H1 (cell line): ENCODE data around the gene DENND11. TPM values are rescaled to one million over a fixed set of nuclear protein-coding genes. Genes with fewer than 3 reads are reported as not detected.

ENCODE experiments used
- CTCF ChIA-PET: fragments of 300-600 bp; sonication (Branson Sonifier 250); formaldehyde crosslinking; loops from one replicate; lab custom pipeline; 2021; ENCODE audit not compliant: partially characterized antibody; lab: Charles Lee
- POLR2A ChIA-PET: fragments of 300-600 bp; sonication (Branson Sonifier 250); formaldehyde crosslinking; loops from one replicate; lab custom pipeline; 2021; ENCODE audit warnings: inconsistent platforms; ENCODE audit not compliant: partially characterized antibody; lab: Charles Lee
- DNase-seq, 2 experiments: peaks; one replicate each; pipeline versions ENCODE4 v3.0.0 to v3.0.0-alpha.2; 2010 to 2022; ENCODE audit warnings: low spot score in 2 of 2, low read depth in 1 of 2, mixed read lengths in 1 of 2
- FAIRE-seq: peaks from 2 replicates; lab custom pipeline; 2011; peaks lifted over from hg19 to GRCh38; lab: Jason Lieb, UNC
- H2AFZ ChIP-seq: 2 replicates; pipeline ENCODE4 v1.8.1; 2012; ENCODE audit warnings: low read length, inconsistent platforms
- H2AK5ac ChIP-seq: 2 replicates; pipeline ENCODE4 v1.6.1; 2013; ENCODE audit warnings: low read depth, low read length
- H2BK120ac ChIP-seq: replicated peaks from 2 replicates; pipeline ENCODE3; 2013; ENCODE audit warnings: low read depth, low read length, inconsistent platforms
- H2BK12ac ChIP-seq: 2 replicates; pipeline ENCODE4 v1.6.1; 2013; ENCODE audit warnings: low read depth, low read length
- H2BK15ac ChIP-seq: 2 replicates; pipeline ENCODE4 v1.6.1; 2013; ENCODE audit warnings: low read length
- H2BK20ac ChIP-seq: 2 replicates; pipeline ENCODE4 v1.6.1; 2013; ENCODE audit warnings: low read length
- H2BK5ac ChIP-seq: 2 replicates; pipeline ENCODE4 v1.6.1; 2013; ENCODE audit warnings: low read depth, low read length
- H3K14ac ChIP-seq: 2 replicates; pipeline ENCODE4 v1.6.1; 2013; ENCODE audit warnings: inconsistent platforms; ENCODE audit not compliant: insufficient read length
- H3K18ac ChIP-seq: 2 replicates; pipeline ENCODE4 v1.6.1; 2013; ENCODE audit warnings: low read length; ENCODE audit errors: extremely low read depth
- H3K23ac ChIP-seq: 2 replicates; pipeline ENCODE4 v1.6.1; 2013; ENCODE audit warnings: inconsistent platforms; ENCODE audit not compliant: insufficient read length
- H3K23me2 ChIP-seq: 2 replicates; pipeline ENCODE4 v1.6.1; 2013; ENCODE audit warnings: low read depth, low read length
- H3K27ac ChIP-seq: 2 replicates; pipeline ENCODE4 v1.6.1; 2011; ENCODE audit warnings: low read depth, low read length, inconsistent platforms
- H3K27me3 ChIP-seq, 4 experiments: replicated peaks in 1 of 4; 1 replicate in 1 of 4; 2 replicates in 3 of 4; pipeline versions ENCODE4 v1.6.1 to v1.8.1; 2011 to 2013; ENCODE audit warnings: low read length in 3 of 4, mild to moderate bottlenecking in 3 of 4, inconsistent platforms in 2 of 4, mixed read lengths in 2 of 4, moderate library complexity in 1 of 4; ENCODE audit not compliant: control insufficient read depth in 3 of 4, insufficient read depth in 3 of 4; ENCODE audit errors: extremely low read depth in 1 of 4
- H3K36me3 ChIP-seq, 4 experiments: 2 replicates each; pipeline versions ENCODE4 v1.6.1 to v1.8.1; 2011 to 2013; ENCODE audit warnings: mild to moderate bottlenecking in 4 of 4, low read length in 3 of 4, moderate library complexity in 2 of 4, control low read depth in 1 of 4, inconsistent platforms in 1 of 4; ENCODE audit not compliant: insufficient read depth in 4 of 4, control insufficient read depth in 2 of 4
- H3K4ac ChIP-seq: replicated peaks from 2 replicates; pipeline ENCODE3; 2013; ENCODE audit warnings: low read length, low read depth, mixed read lengths, inconsistent platforms; ENCODE audit not compliant: insufficient read length
- H3K4me1 ChIP-seq, 4 experiments: replicated peaks in 1 of 4; 1 replicate in 1 of 4; 2 replicates in 3 of 4; pipeline versions ENCODE4 v1.6.1 to v1.8.1; 2011 to 2013; ENCODE audit warnings: low read length in 3 of 4, inconsistent platforms in 2 of 4, mixed read lengths in 1 of 4; ENCODE audit not compliant: insufficient read depth in 4 of 4, control insufficient read depth in 3 of 4
- H3K4me2 ChIP-seq, 2 experiments: 2 replicates each; pipeline versions ENCODE4 v1.6.1 to v1.8.1; 2011 to 2013; ENCODE audit warnings: low read depth in 2 of 2, low read length in 2 of 2, control low read depth in 1 of 2, inconsistent platforms in 1 of 2, mild to moderate bottlenecking in 1 of 2; ENCODE audit not compliant: insufficient read depth in 1 of 2
- H3K4me3 ChIP-seq, 4 experiments: fragments of 200-600, 300-600 bp in 1 of 4; sonication (generic), shearing (Covaris generic), sonication (Bioruptor Twin) in 1 of 4; 2 replicates each; pipeline versions ENCODE4 v1.5.1 to v1.8.1; 2011 to 2016; ENCODE audit warnings: low read length in 4 of 4, low read depth in 3 of 4, control low read depth in 2 of 4, inconsistent platforms in 2 of 4, mild to moderate bottlenecking in 2 of 4, mixed read lengths in 1 of 4, moderate library complexity in 1 of 4; ENCODE audit not compliant: insufficient read depth in 2 of 4; ENCODE audit errors: extremely low read depth in 1 of 4
- H3K56ac ChIP-seq: replicated peaks from 2 replicates; pipeline ENCODE3; 2013; ENCODE audit warnings: low read depth, mild to moderate bottlenecking, mixed read lengths, low read length, inconsistent platforms; ENCODE audit not compliant: insufficient read length
- H3K79me1 ChIP-seq: 2 replicates; pipeline ENCODE4 v1.6.1; 2013; ENCODE audit warnings: low read depth, low read length, control low read depth
- H3K79me2 ChIP-seq, 2 experiments: 2 replicates each; pipeline versions ENCODE4 v1.6.1 to v1.8.1; 2012 to 2013; ENCODE audit warnings: low read length in 2 of 2, mild to moderate bottlenecking in 2 of 2, inconsistent platforms in 1 of 2; ENCODE audit not compliant: insufficient read depth in 2 of 2, control insufficient read depth in 1 of 2
- H3K9ac ChIP-seq, 4 experiments: replicated peaks in 1 of 4; 1 replicate in 1 of 4; 2 replicates in 3 of 4; pipeline versions ENCODE4 v1.6.1 to v1.8.1; 2011 to 2013; ENCODE audit warnings: low read depth in 3 of 4, low read length in 3 of 4, control low read depth in 2 of 4, mild to moderate bottlenecking in 2 of 4, moderate library complexity in 2 of 4, inconsistent platforms in 1 of 4; ENCODE audit errors: extremely low read depth in 1 of 4
- H3K9me3 ChIP-seq, 2 experiments: 2 replicates each; pipeline versions ENCODE4 v1.6.1 to v1.8.1; 2012 to 2013; ENCODE audit warnings: mild to moderate bottlenecking in 2 of 2, moderate library complexity in 2 of 2, control low read depth in 1 of 2, inconsistent platforms in 1 of 2, low read depth in 1 of 2, low read length in 1 of 2, mixed read lengths in 1 of 2; ENCODE audit not compliant: insufficient read depth in 2 of 2
- H4K20me1 ChIP-seq, 2 experiments: replicated peaks in 1 of 2; 2 replicates each; pipeline versions ENCODE3 to v1.8.1; 2011 to 2013; ENCODE audit warnings: inconsistent platforms in 2 of 2, low read length in 2 of 2, mild to moderate bottlenecking in 1 of 2; ENCODE audit not compliant: insufficient read depth in 2 of 2, control insufficient read depth in 1 of 2
- H4K5ac ChIP-seq: 2 replicates; pipeline ENCODE4 v1.6.1; 2013; ENCODE audit warnings: low read length, low read depth, mixed read lengths, inconsistent platforms; ENCODE audit not compliant: insufficient read length
- H4K8ac ChIP-seq: 2 replicates; pipeline ENCODE4 v1.8.0; 2013; ENCODE audit warnings: mild to moderate bottlenecking, moderate library complexity, low read length, inconsistent platforms; ENCODE audit not compliant: insufficient read depth; ENCODE audit errors: extremely low read depth
- H4K91ac ChIP-seq: replicated peaks from 2 replicates; pipeline ENCODE3; 2013; ENCODE audit warnings: low read length, mixed read lengths, inconsistent platforms; ENCODE audit not compliant: insufficient read length
- JUND ChIP-seq: IDR thresholded peaks from 2 replicates; pipeline ENCODE4 v1.6.1; 2011; ENCODE audit warnings: mild to moderate bottlenecking, improper control_type of control experiment, low read length
- PHF8 ChIP-seq: fragments of 200-600 bp; sonication (generic); conservative IDR thresholded peaks from 2 replicates; pipeline ENCODE4 v1.7.1; 2012; ENCODE audit warnings: low read depth, mild to moderate bottlenecking, inconsistent platforms, low read length, moderate library complexity
- WGBS, 2 experiments: shearing (Covaris generic) in 1 of 2; methylation state at CpG; one replicate each; pipeline versions ENCODE4 v1.1.6 to v1.1.7; 2013 to 2015; ENCODE audit warnings: low lambda C conversion rate in 2 of 2, mixed read lengths in 2 of 2, inconsistent platforms in 1 of 2, low coverage in 1 of 2, missing lambda C conversion rate in 1 of 2; ENCODE audit not compliant: insufficient replicate concordance in 2 of 2, insufficient coverage in 1 of 2, insufficient read length in 1 of 2; ENCODE audit errors: extremely low coverage in 1 of 2, missing lambda C conversion rate in 1 of 2; 5-methylcytosine and 5-hydroxymethylcytosine counted together
- polyA plus RNA-seq, 7 experiments: library from polyadenylated mRNA; depleted of rRNA in 3 of 7; stranded (reverse) in 5 of 7; unstranded in 2 of 7; fragments of >200 nt in 5 of 7; fragments of 200-250 nt in 2 of 7; gene quantifications; 1 replicate in 5 of 7; 2 replicates in 1 of 7; 4 replicates in 1 of 7; pipeline versions ENCODE4 v1.2.1 to v1.2.3, GENCODE V29; 2011 to 2013; ENCODE audit warnings: missing spikeins in 2 of 7, mixed read lengths in 2 of 7
- total RNA-seq: library from RNA; stranded (reverse); fragmentation: NEBNext Ultra II Directional; extraction: Animal tissue kit (Norgen Biotek cat#: 25700); gene quantifications from 2 replicates; pipeline ENCODE4 v1.2.1, GENCODE V29; 2021
- TF ChIP-seq, protein P1 (sequence below): IDR thresholded peaks from 2 replicates; pipeline ENCODE4 v1.6.1; 2012; ENCODE audit warnings: inconsistent platforms

Gene DENND11
- total and polyA plus RNA-seq, 2 of the 8 experiments (the other 6 are each of a cell fraction or from before 2014, with no cell fraction given), result 8.0 to 26.8 TPM

DNA sequence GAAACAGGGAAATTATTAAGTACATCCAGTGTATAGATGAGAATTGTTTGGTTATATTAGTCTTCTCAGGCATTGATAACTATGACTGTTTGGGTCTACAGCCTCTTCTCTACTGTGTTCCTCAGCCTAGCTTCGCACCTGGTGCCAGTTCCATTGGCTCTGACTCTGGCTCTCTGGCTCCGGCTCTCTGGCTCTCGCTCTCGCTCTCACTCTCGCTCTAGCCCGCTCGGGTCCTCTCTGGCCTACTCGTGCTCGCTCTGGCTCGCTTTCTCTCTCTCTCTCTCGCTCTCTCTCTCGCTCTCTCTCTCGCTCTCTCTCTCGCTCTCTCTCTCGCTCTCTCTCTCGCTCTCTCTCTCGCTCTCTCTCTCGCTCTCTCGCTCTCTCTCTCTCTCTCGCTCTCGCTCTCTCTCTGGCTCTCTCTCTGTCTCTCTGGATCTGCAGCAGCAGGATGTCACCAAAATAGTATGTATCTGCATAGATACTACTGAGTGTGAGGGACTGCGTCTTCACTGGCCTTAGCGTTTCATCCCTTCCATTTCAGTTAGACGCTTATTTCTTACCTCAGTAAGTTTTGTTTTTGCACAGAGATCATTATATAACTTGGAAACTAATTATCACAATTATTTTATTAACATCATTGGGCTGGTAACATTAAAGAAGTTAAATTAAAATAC, 29.6 kb upstream of the DENND11 start:
- no peak overlapping the region for H3K23ac ChIP-seq
- no peak overlapping the region for H2BK12ac ChIP-seq
- no peak overlapping the region for H4K5ac ChIP-seq
- no peak overlapping the region for H3K27ac ChIP-seq
- no peak overlapping the region for H2BK20ac ChIP-seq
- H2BK5ac ChIP-seq, result no peak overlapping the region
- no peaks in the 10 kb centered on the region for H3K79me2 ChIP-seq
- no peak overlapping the region for H3K4me3 ChIP-seq
- H3K18ac ChIP-seq, result no peak overlapping the region
- H4K20me1 ChIP-seq, result no peaks in the 10 kb centered on the region
- no peaks in the 10 kb centered on the region for H3K23me2 ChIP-seq
- no peaks in the 10 kb centered on the region for H3K36me3 ChIP-seq
- FAIRE-seq, result no peak
- no peak overlapping the region; the same call in 1 of the 2 replicates for H4K8ac ChIP-seq
- no peak overlapping the region for H3K56ac ChIP-seq
- no peaks in the 10 kb centered on the region for H3K27me3 ChIP-seq
- no peak overlapping the region for H3K4me2 ChIP-seq
- TF ChIP-seq PHF8 (no peak), JUND (0 out of 2 replicates have a peak, but pooled peaks have one; percentile 45)
- TF ChIP-seq, protein P1, sequence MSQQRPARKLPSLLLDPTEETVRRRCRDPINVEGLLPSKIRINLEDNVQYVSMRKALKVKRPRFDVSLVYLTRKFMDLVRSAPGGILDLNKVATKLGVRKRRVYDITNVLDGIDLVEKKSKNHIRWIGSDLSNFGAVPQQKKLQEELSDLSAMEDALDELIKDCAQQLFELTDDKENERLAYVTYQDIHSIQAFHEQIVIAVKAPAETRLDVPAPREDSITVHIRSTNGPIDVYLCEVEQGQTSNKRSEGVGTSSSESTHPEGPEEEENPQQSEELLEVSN, result no peak
- H3K4ac ChIP-seq, result no peak overlapping the region
- H3K14ac ChIP-seq, result no peak overlapping the region
- ChIA-PET POLR2A (interaction anchor here (1.2 kb wide), 1 partner anchor 22 kb away, joined by 3 read pairs; no protein-coding TSS in a partner anchor), CTCF (interaction anchor here (0.6 to 1.0 kb wide), 2 partner anchors 9 to 56 kb away, joined by 3 to 4 read pairs; no protein-coding TSS in a partner anchor)
- H3K9me3 ChIP-seq, result no peaks in the 10 kb centered on the region
- H4K91ac ChIP-seq, result no peak overlapping the region
- WGBS, 2 experiments, result 89% methylated on average over 14 of the region's 24 CpGs; no CpG with 5 or more reads in 1 of the 2 experiments
- no peak overlapping the region for H2AFZ ChIP-seq
- no peak overlapping the region for H2BK120ac ChIP-seq
- no peak for DNase-seq
- H2BK15ac ChIP-seq, result no peak overlapping the region
- H3K9ac ChIP-seq, result no peak overlapping the region; a peak in 1 of 7 replicates
- H3K79me1 ChIP-seq, result no peaks in the 10 kb centered on the region
- H3K4me1 ChIP-seq, result no peaks in the 10 kb centered on the region
- no peak overlapping the region for H2AK5ac ChIP-seq
